ENCODE data around the gene KHNYN. TPM values are rescaled to one million over a fixed set of nuclear protein-coding genes. Genes with fewer than 3 reads are reported as not detected.
A peak's percentile ranks its signal among the peaks of the same experiment; 100 is the strongest.
"Not testable (repeated sequence)": the region's sequence is repeated elsewhere in the genome, so short reads cannot be mapped to it uniquely, and the experiment has no call there.

The KHNYN gene
- total RNA-seq, 4 donors from 2014 or later, result 80.9 to 129 (median 113) TPM

DNA sequence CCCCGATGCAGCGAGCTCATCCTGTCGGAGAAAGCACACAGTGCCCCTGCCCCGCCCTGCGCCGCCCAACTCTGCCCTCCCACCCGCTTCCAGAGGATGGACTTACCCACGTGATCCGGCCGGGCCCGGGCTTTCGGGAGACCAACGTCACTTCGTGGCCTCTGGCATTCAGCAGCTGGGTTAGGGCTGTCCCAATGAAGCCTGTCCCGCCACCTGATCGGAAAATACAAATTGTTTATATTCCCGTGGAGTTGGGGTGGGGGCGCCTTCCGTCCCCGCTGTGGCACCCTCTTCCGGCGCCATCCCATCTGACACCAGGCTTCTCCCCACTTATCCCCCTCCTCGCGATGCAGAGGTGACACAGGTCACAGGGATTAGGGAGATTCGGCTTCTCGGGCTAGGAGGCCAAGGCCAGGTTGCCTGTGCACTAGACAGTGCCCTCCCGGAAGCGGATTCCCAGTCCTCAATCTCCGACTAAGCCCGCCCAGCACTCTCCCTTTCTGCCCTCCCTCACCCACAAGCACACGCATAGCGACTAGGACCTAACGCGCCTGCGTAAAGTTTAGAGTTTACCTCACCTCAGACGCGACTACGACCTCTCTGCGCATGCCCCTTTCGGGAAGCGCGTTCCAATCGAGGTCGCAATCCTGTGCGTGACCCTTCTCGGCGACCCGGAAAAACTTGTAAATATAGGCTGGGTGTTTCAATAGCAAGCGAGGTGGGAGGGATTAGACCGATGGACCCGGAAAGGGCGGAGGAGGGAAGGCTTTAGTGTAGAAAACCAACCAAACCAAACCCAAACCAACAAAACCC lies 12.7 kb downstream of the KHNYN start, which contains the start of gene SDR39U1:
TSS of gene SDR39U1 (minus strand) at position 537 of the 813 bp plus-strand sequence. CDS start at position 530, 7 bp downstream.
- Histone ChIP-seq H3K4me3 (peak within 1 kb of the TSS; percentile 53 to 79 (median 66)), H3K27ac (peak within 1 kb of the TSS; percentile 92 to 100 (median 95)), H3K36me3 (peaks cover 0 to 38% (median 0%) of the 10 kb centered on the region in 3 donors), H3K9me3 (no peaks in the 10 kb centered on the region), H3K4me1 (peaks cover under 1 to 24% (median 5%) of the 10 kb centered on the region in 4 donors), H3K27me3 (no peaks in the 10 kb centered on the region)
- DNase-seq, result peak; percentile 94 to 99 (median 95)
- TF ChIP-seq, protein P1, sequence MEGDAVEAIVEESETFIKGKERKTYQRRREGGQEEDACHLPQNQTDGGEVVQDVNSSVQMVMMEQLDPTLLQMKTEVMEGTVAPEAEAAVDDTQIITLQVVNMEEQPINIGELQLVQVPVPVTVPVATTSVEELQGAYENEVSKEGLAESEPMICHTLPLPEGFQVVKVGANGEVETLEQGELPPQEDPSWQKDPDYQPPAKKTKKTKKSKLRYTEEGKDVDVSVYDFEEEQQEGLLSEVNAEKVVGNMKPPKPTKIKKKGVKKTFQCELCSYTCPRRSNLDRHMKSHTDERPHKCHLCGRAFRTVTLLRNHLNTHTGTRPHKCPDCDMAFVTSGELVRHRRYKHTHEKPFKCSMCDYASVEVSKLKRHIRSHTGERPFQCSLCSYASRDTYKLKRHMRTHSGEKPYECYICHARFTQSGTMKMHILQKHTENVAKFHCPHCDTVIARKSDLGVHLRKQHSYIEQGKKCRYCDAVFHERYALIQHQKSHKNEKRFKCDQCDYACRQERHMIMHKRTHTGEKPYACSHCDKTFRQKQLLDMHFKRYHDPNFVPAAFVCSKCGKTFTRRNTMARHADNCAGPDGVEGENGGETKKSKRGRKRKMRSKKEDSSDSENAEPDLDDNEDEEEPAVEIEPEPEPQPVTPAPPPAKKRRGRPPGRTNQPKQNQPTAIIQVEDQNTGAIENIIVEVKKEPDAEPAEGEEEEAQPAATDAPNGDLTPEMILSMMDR (IDR thresholded peaks at IDR 0.05), result peak in 2 of 6 experiments; percentile 9 to 13
- TF ChIP-seq POLR2A (IDR thresholded peaks at IDR 0.05), result peak; percentile 78 to 94

DNA sequence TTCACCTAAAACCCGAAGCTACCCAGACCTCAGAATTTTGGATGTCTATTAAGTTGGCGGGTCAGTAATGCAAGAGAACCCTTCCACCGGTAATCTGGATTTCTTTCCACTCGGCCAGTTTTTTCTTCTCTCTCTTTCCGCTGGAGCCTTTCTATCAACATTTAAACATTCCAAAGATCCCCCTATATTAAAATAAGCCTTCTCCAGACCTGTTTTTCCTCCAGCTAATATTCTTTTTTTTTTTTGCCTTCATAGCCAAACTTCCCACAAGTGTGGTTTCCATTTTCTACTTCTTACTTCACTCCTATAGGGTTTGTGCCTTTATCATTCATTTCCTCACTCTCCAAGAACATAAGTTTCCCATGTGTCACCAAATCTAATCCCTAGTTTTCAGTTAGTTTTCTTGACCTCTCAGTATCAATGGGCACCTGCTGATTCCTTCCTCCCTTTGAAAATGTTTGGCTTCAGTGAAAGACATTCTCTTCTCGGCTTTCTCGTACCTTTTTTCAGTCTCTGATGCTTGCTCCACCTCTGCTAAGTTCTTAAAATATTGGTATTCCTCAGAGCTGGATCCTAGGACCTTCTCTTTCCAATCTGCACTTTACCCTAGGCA lies 13.4 kb downstream of the KHNYN start:
- H3K4me1 ChIP-seq, result peaks cover 0 to 23% (median 5%) of the 10 kb centered on the region in 4 donors
- DNase-seq, result no peak
- no peaks in the 10 kb centered on the region for H3K27me3 ChIP-seq
- H3K36me3 ChIP-seq, result peaks cover 0 to 31% (median 0%) of the 10 kb centered on the region in 3 donors
- H3K4me3 ChIP-seq, result peak overlapping the region; percentile 53 to 79 (median 66)
- TF ChIP-seq, protein P1 (IDR thresholded peaks at IDR 0.05), result no peak
- no peak for TF ChIP-seq POLR2A (IDR thresholded peaks at IDR 0.05)
- H3K27ac ChIP-seq, result peak overlapping the region; percentile 92 to 100 (median 95)
- H3K9me3 ChIP-seq, result no peaks in the 10 kb centered on the region

DNA sequence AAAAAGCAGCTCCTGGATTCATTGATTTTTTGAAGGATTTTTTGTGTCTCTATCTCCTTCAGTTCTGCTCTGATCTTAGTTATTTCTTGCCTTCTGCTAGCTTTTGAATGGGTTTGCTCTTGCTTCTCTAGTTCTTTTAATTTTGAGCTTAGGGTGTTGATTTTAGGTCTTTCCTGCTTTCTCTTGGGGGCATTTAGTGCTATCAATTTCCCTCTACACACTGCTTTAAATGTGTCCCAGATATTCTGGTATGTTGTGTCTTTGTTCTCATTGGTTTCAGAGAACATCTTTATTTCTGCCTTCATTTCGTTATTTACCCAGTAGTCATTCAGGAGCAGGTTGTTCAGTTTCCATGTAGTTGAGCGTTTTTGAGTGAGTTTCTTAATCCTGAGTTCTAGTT lies 21.1 kb downstream of the KHNYN start:
- not testable (repeated sequence) for DNase-seq, H3K4me1 ChIP-seq, H3K27me3 ChIP-seq, H3K36me3 ChIP-seq, H3K9me3 ChIP-seq, H3K27ac ChIP-seq, H3K4me3 ChIP-seq

DNA sequence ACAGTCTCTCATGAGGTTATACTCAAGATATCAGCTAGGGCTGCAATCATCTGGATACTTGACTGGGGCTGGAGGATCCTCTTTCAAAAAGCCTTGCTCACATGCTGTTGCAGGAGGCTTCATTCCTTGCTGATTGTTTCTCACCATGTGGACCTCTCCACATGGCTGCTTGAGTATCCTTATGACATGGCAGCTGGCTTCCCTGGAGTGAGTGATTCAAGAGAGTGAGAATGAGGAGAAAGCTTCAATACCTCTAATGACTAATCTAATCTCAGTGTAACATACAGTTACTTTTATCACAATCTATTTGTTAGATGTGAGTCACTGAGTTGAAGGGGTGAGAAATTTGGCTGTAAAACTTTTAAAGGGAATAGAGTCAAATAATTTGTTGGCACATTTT lies 27.2 kb downstream of the KHNYN start:
- Histone ChIP-seq H3K4me3 (no peak overlapping the region), H3K27me3 (no peaks in the 10 kb centered on the region), H3K4me1 (no peaks in the 10 kb centered on the region), H3K27ac (no peak overlapping the region), H3K9me3 (no peaks in the 10 kb centered on the region), H3K36me3 (no peaks in the 10 kb centered on the region)
- no peak for DNase-seq
- no peak for TF ChIP-seq POLR2A (IDR thresholded peaks at IDR 0.05)
- TF ChIP-seq, protein P1 (IDR thresholded peaks at IDR 0.05), result no peak

DNA sequence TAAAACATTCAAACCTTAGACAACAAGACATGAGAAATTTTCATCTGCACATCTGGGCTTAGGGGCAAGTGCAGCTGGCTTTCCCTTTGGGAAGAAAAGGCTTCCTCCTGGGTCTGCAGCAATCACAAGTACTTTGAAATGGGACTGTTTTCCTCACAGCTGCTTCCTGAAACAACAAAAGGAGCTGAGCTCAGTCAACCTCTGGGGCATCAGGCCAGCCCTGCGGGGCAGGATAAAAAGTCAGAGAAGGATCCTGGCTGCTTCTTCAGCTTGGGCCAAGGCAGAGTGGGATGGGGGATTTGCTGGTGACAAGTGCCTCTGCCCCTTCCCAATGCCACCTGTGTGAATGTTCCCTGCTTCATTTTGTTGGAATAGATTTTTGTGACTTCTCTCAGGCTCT lies 29.0 kb downstream of the KHNYN start:
- TF ChIP-seq POLR2A (IDR thresholded peaks at IDR 0.05), result no peak
- TF ChIP-seq, protein P1 (IDR thresholded peaks at IDR 0.05), result no peak
- no peak for DNase-seq
- no peaks in the 10 kb centered on the region for H3K27me3 ChIP-seq

DNA sequence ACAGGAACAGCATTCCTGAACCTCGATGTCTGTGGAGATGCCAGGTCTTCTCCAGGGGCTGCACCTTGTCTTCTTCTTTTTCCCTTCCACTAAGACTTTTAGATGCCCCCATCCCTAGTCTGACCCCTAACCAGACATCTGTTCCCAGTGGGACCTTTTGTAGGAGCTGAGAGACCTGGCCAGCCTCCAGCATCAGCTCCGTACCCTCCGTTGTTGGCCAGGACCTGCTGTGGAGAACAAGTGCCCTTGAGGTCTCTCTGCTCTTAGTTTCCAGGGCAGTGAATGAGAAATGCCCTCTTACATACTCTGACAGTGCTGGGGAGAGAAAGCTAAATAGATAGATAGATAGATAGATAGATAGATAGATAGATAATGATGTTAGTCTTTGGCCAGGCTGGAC lies 29.6 kb downstream of the KHNYN start:
- H3K9me3 ChIP-seq, result no peaks in the 10 kb centered on the region
- no peak overlapping the region for H3K4me3 ChIP-seq
- H3K27ac ChIP-seq, result no peak overlapping the region
- no peak for DNase-seq
- H3K4me1 ChIP-seq, result no peaks in the 10 kb centered on the region
- no peaks in the 10 kb centered on the region for H3K36me3 ChIP-seq
- no peaks in the 10 kb centered on the region for H3K27me3 ChIP-seq
- TF ChIP-seq POLR2A (IDR thresholded peaks at IDR 0.05), result no peak
- TF ChIP-seq, protein P1 (IDR thresholded peaks at IDR 0.05), result no peak

More for the DNA sequence above, 29.0 kb downstream of the KHNYN start:
- no peak overlapping the region for H3K4me3 ChIP-seq
- H3K27ac ChIP-seq, result no peak overlapping the region
- H3K4me1 ChIP-seq, result no peaks in the 10 kb centered on the region
- no peaks in the 10 kb centered on the region for H3K36me3 ChIP-seq
- H3K9me3 ChIP-seq, result no peaks in the 10 kb centered on the region
